GM18499 (cell line): ENCODE measurements around the gene THEM4.

Source experiments
- ATAC-seq: cut with Tn5 transposase; IDR thresholded peaks from one replicate; pipeline ENCODE4 v1.9.1; 2021; ENCODE audit warnings: moderate number of reproducible peaks; ENCODE audit not compliant: insufficient read depth, unreplicated experiment

Gene THEM4

GRCh38 chr1:151840421-151840820 is 68.9 kb downstream of the THEM4 start:
- no peak for ATAC-seq

- ATAC-seq: no peak
Observed at GRCh38 chr1:151839457-151840403, 69.6 kb downstream of the THEM4 start, which contains the start of gene C2CD4D. Gene C2CD4D (minus strand): TSS chr1:151839820. CDS start chr1:151838989, 831 bp downstream.

- no peak for ATAC-seq
Observed at GRCh38 chr1:151839082-151839412, 70.3 kb downstream of the THEM4 start.

- ATAC-seq: no peak
Observed at GRCh38 chr1:151838222-151839081, 70.9 kb downstream of the THEM4 start.

- ATAC-seq: no peak
Observed at GRCh38 chr1:151837884-151838221, 71.5 kb downstream of the THEM4 start.

GRCh38 chr1:151837197-151837596 is 72.1 kb downstream of the THEM4 start:
- no peak for ATAC-seq

- no peak for ATAC-seq
Observed at GRCh38 chr1:151835596-151835995, 73.7 kb downstream of the THEM4 start.

- no peak for ATAC-seq
Observed at GRCh38 chr1:151834239-151834638, 75.1 kb downstream of the THEM4 start.

- ATAC-seq: no peak
Observed at GRCh38 chr1:151833172-151833900, 76.0 kb downstream of the THEM4 start.

- no peak for ATAC-seq
Observed at GRCh38 chr1:151832318-151832980, 76.9 kb downstream of the THEM4 start.

GRCh38 chr1:151831605-151832004 is 77.7 kb downstream of the THEM4 start, which contains the start of gene RORC:
Gene RORC (minus strand): TSS chr1:151831802. CDS start chr1:151831764, 38 bp downstream.
- ATAC-seq: no peak

GRCh38 chr1:151831256-151831591 is 78.1 kb downstream of the THEM4 start:
- ATAC-seq: no peak

- no peak for ATAC-seq
Observed at GRCh38 chr1:151830055-151830454, 79.3 kb downstream of the THEM4 start.

- ATAC-seq: no peak
Observed at GRCh38 chr1:151829352-151830046, 79.8 kb downstream of the THEM4 start.

GRCh38 chr1:151828921-151829320 is 80.4 kb downstream of the THEM4 start:
- no peak for ATAC-seq

GRCh38 chr1:151827853-151828252 is 81.5 kb downstream of the THEM4 start:
- ATAC-seq: no peak

GRCh38 chr1:151825751-151826660 is 83.3 kb downstream of the THEM4 start:
- ATAC-seq: no peak

- ATAC-seq: no peak
Observed at GRCh38 chr1:151825204-151825603, 84.1 kb downstream of the THEM4 start.
